ENCODE results near the gene SIPA1.

Gene SIPA1

GRCh38 chr11:65639623-65640482, 2.0 kb downstream of the SIPA1 start:
- peak overlapping the region; percentile 91 to 92 for H3K4me3 Mint-ChIP-seq
- H3K27ac Mint-ChIP-seq = peak overlapping the region; percentile 98
- H3K27me3 Mint-ChIP-seq = no peaks in the 10 kb centered on the region
- no peaks in the 10 kb centered on the region for H3K9me3 Mint-ChIP-seq
- peaks cover 54 to 61% of the 10 kb centered on the region in 2 donors for H3K36me3 Mint-ChIP-seq
- peaks cover 40 to 74% of the 10 kb centered on the region in 2 donors for H3K4me1 Mint-ChIP-seq
- ATAC-seq (replicated peaks) (peak; percentile 66 to 67), DNase-seq (peak; percentile 90)

GRCh38 chr11:65640483-65641296, 2.8 kb downstream of the SIPA1 start:
- ATAC-seq (replicated peaks) (peak; percentile 13 to 29), DNase-seq (peak; percentile 54)
- peak overlapping the region; percentile 91 to 92 for H3K4me3 Mint-ChIP-seq
- peaks cover 40 to 69% of the 10 kb centered on the region in 2 donors for H3K4me1 Mint-ChIP-seq
- H3K9me3 Mint-ChIP-seq = no peaks in the 10 kb centered on the region
- no peaks in the 10 kb centered on the region for H3K27me3 Mint-ChIP-seq
- peak overlapping the region; percentile 98 for H3K27ac Mint-ChIP-seq
- H3K36me3 Mint-ChIP-seq = peaks cover 54 to 62% of the 10 kb centered on the region in 2 donors

GRCh38 chr11:65641297-65642013, 3.6 kb downstream of the SIPA1 start:
- Mint-ChIP-seq H3K9me3 (no peaks in the 10 kb centered on the region), H3K36me3 (peaks cover 52 to 65% of the 10 kb centered on the region in 2 donors), H3K4me1 (peaks cover 40 to 69% of the 10 kb centered on the region in 2 donors), H3K4me3 (peak overlapping the region; percentile 91 to 92), H3K27me3 (no peaks in the 10 kb centered on the region), H3K27ac (peak overlapping the region; percentile 89)
- DNase-seq = no peak
- no peak for ATAC-seq (replicated peaks)

GRCh38 chr11:65642014-65642671, 4.2 kb downstream of the SIPA1 start:
- Mint-ChIP-seq H3K27ac (peak overlapping the region; percentile 89), H3K4me1 (peaks cover 36 to 64% of the 10 kb centered on the region in 2 donors), H3K9me3 (no peaks in the 10 kb centered on the region), H3K4me3 (peak overlapping the region; percentile 91 to 92), H3K36me3 (peaks cover 47 to 60% of the 10 kb centered on the region in 2 donors), H3K27me3 (no peaks in the 10 kb centered on the region)
- ATAC-seq (replicated peaks) (no peak), DNase-seq (no peak)

GRCh38 chr11:65643971-65644370, 6.1 kb downstream of the SIPA1 start:
- Mint-ChIP-seq H3K9me3 (no peaks in the 10 kb centered on the region), H3K4me3 (no peak overlapping the region), H3K27me3 (no peaks in the 10 kb centered on the region), H3K36me3 (peaks cover 50 to 57% of the 10 kb centered on the region in 2 donors), H3K4me1 (peaks cover 30 to 53% of the 10 kb centered on the region in 2 donors), H3K27ac (no peak overlapping the region)
- no peak for DNase-seq
- no peak for ATAC-seq (replicated peaks)

- peaks cover 48 to 53% of the 10 kb centered on the region in 2 donors for H3K36me3 Mint-ChIP-seq
- H3K9me3 Mint-ChIP-seq = no peaks in the 10 kb centered on the region
- H3K27me3 Mint-ChIP-seq = no peaks in the 10 kb centered on the region
- no peak overlapping the region for H3K4me3 Mint-ChIP-seq
- no peak for DNase-seq
- H3K4me1 Mint-ChIP-seq = peaks cover 26 to 45% of the 10 kb centered on the region in 2 donors
- ATAC-seq (replicated peaks) = no peak
- peak overlapping the region; percentile 78 for H3K27ac Mint-ChIP-seq
Observed at GRCh38 chr11:65644837-65645236, 6.9 kb downstream of the SIPA1 start.

GRCh38 chr11:65645710-65646109, 7.8 kb downstream of the SIPA1 start:
- ATAC-seq (replicated peaks) (no peak), DNase-seq (no peak)
- no peaks in the 10 kb centered on the region for H3K9me3 Mint-ChIP-seq
- no peak overlapping the region for H3K4me3 Mint-ChIP-seq
- no peaks in the 10 kb centered on the region for H3K27me3 Mint-ChIP-seq
- peak overlapping the region; percentile 59 for H3K27ac Mint-ChIP-seq
- H3K36me3 Mint-ChIP-seq = peaks cover 51 to 55% of the 10 kb centered on the region in 2 donors
- peaks cover 26 to 44% of the 10 kb centered on the region in 2 donors for H3K4me1 Mint-ChIP-seq

- no peaks in the 10 kb centered on the region for H3K27me3 Mint-ChIP-seq
- H3K27ac Mint-ChIP-seq = no peak overlapping the region
- peaks cover 27 to 45% of the 10 kb centered on the region in 2 donors for H3K4me1 Mint-ChIP-seq
- H3K36me3 Mint-ChIP-seq = peaks cover 53 to 55% of the 10 kb centered on the region in 2 donors
- no peak overlapping the region for H3K4me3 Mint-ChIP-seq
- no peaks in the 10 kb centered on the region for H3K9me3 Mint-ChIP-seq
- DNase-seq (no peak), ATAC-seq (replicated peaks) (no peak)
Observed at GRCh38 chr11:65646288-65646957, 8.5 kb downstream of the SIPA1 start.

- Mint-ChIP-seq H3K27ac (no peak overlapping the region), H3K4me3 (no peak overlapping the region), H3K27me3 (no peaks in the 10 kb centered on the region), H3K9me3 (no peaks in the 10 kb centered on the region), H3K4me1 (peaks cover 29 to 45% of the 10 kb centered on the region in 2 donors), H3K36me3 (peaks cover 54% of the 10 kb centered on the region in 2 donors)
- DNase-seq (no peak), ATAC-seq (replicated peaks) (no peak)
Observed at GRCh38 chr11:65646958-65647701, 9.2 kb downstream of the SIPA1 start.

GRCh38 chr11:65648997-65649493, 11.1 kb downstream of the SIPA1 start:
- Mint-ChIP-seq H3K36me3 (peaks cover 50 to 58% of the 10 kb centered on the region in 2 donors), H3K27ac (peak overlapping the region; percentile 31), H3K27me3 (no peaks in the 10 kb centered on the region), H3K4me3 (no peak overlapping the region), H3K9me3 (no peaks in the 10 kb centered on the region), H3K4me1 (peaks cover 32 to 49% of the 10 kb centered on the region in 2 donors)
- ATAC-seq (replicated peaks) = no peak
- no peak for DNase-seq

GRCh38 chr11:65649656-65650546, 12.0 kb downstream of the SIPA1 start:
- H3K27me3 Mint-ChIP-seq = no peaks in the 10 kb centered on the region

More at GRCh38 chr11:65649656-65650546, 12.0 kb downstream of the SIPA1 start:
- DNase-seq (no peak), ATAC-seq (replicated peaks) (no peak)
- Mint-ChIP-seq H3K4me3 (no peak overlapping the region), H3K27ac (no peak overlapping the region), H3K36me3 (peaks cover 44 to 56% of the 10 kb centered on the region in 2 donors), H3K4me1 (peaks cover 34 to 52% of the 10 kb centered on the region in 2 donors), H3K9me3 (no peaks in the 10 kb centered on the region)
